ENCODE measurements around the gene OTUD7B. TPM values are rescaled to one million over a fixed set of nuclear protein-coding genes. Genes with fewer than 3 reads are reported as not detected.

OTUD7B gene
- total and polyA plus RNA-seq, 4 donors, result 6.3 to 41.2 (median 21.5) TPM

GRCh38 chr1:149927056-149927562 lies 83.4 kb downstream of the OTUD7B start:
- WGBS, 2 donors, result 1 to 4% methylated on average over 10 of the region's 10 CpGs
- peak overlapping the region; percentile 76 to 92 for H3K4me3 ChIP-seq (ENCODE audit: low read length in 2 of 2)
- H3K36me3 ChIP-seq (ENCODE audit: control insufficient read depth in 1 of 2, insufficient read depth in 2 of 2, low read length in 1 of 2), result peaks cover 8 to 13% of the 10 kb centered on the region in 2 donors
- peak in 1 of 2 donors; percentile 19 for DNase-seq
- H3K27me3 ChIP-seq (ENCODE audit: control insufficient read depth in 1 of 2, insufficient read depth in 2 of 2, low read length in 1 of 2), result no peaks in the 10 kb centered on the region
- H3K9me3 ChIP-seq (ENCODE audit: control insufficient read depth, low read length), result no peaks in the 10 kb centered on the region
- H3K4me1 ChIP-seq (ENCODE audit: control insufficient read depth in 1 of 2, insufficient read depth in 2 of 2, low read length in 2 of 2), result peaks cover 0 to 3% of the 10 kb centered on the region in 2 donors
- peak overlapping the region in 1 of 2 donors; percentile 53 for H3K27ac ChIP-seq (ENCODE audit: low read depth in 1 of 2, low read length in 2 of 2)
- intact Hi-C loops (cut with DNase I), result loop anchor here in 1 of 2 donors (5.0 kb wide), 1 partner anchor 35 kb away; no protein-coding TSS in a partner anchor
- ATAC-seq (ENCODE audit: low FRiP score), result no peak

- no peaks in the 10 kb centered on the region for H3K27me3 ChIP-seq (ENCODE audit: control insufficient read depth in 1 of 2, insufficient read depth in 2 of 2, low read length in 1 of 2)
- ATAC-seq (ENCODE audit: low FRiP score), result no peak
- intact Hi-C loops (cut with DNase I), result loop anchor here in 1 of 2 donors (5.0 kb wide), 1 partner anchor 34 kb away; no protein-coding TSS in a partner anchor
- WGBS, 2 donors, result 91 to 92% methylated on average over 9 of the region's 9 CpGs
- peak in 1 of 2 donors; percentile 56 for DNase-seq
- no peaks in the 10 kb centered on the region for H3K9me3 ChIP-seq (ENCODE audit: control insufficient read depth, low read length)
- no peak overlapping the region for H3K27ac ChIP-seq (ENCODE audit: low read depth in 1 of 2, low read length in 2 of 2)
- H3K4me3 ChIP-seq (ENCODE audit: low read length in 2 of 2), result no peak overlapping the region
- peaks cover 0 to 3% of the 10 kb centered on the region in 2 donors for H3K4me1 ChIP-seq (ENCODE audit: control insufficient read depth in 1 of 2, insufficient read depth in 2 of 2, low read length in 2 of 2)
- peaks cover 8 to 13% of the 10 kb centered on the region in 2 donors for H3K36me3 ChIP-seq (ENCODE audit: control insufficient read depth in 1 of 2, insufficient read depth in 2 of 2, low read length in 1 of 2)
Measured at GRCh38 chr1:149926296-149926695, 84.2 kb downstream of the OTUD7B start.

- intact Hi-C loops (cut with DNase I), result loop anchor here in 1 of 2 donors (5.0 kb wide), 1 partner anchor 33 kb away; no protein-coding TSS in a partner anchor
Measured at GRCh38 chr1:149925751-149926150, 84.8 kb downstream of the OTUD7B start.

GRCh38 chr1:149925345-149925744 lies 85.2 kb downstream of the OTUD7B start:
- ATAC-seq (ENCODE audit: low FRiP score), result no peak
- H3K27me3 ChIP-seq (ENCODE audit: control insufficient read depth in 1 of 2, insufficient read depth in 2 of 2, low read length in 1 of 2), result no peaks in the 10 kb centered on the region
- peaks cover 8 to 13% of the 10 kb centered on the region in 2 donors for H3K36me3 ChIP-seq (ENCODE audit: control insufficient read depth in 1 of 2, insufficient read depth in 2 of 2, low read length in 1 of 2)
- no peaks in the 10 kb centered on the region for H3K9me3 ChIP-seq (ENCODE audit: control insufficient read depth, low read length)
- WGBS, 2 donors, result 79 to 88% methylated on average over 3 of the region's 3 CpGs
- no peak overlapping the region for H3K4me3 ChIP-seq (ENCODE audit: low read length in 2 of 2)
- H3K4me1 ChIP-seq (ENCODE audit: control insufficient read depth in 1 of 2, insufficient read depth in 2 of 2, low read length in 2 of 2), result peaks cover 0 to 3% of the 10 kb centered on the region in 2 donors
- DNase-seq, result no peak
- H3K27ac ChIP-seq (ENCODE audit: low read depth in 1 of 2, low read length in 2 of 2), result no peak overlapping the region
- intact Hi-C loops (cut with DNase I), result loop anchor here in 1 of 2 donors (5.0 kb wide), 1 partner anchor 33 kb away; no protein-coding TSS in a partner anchor

More at GRCh38 chr1:149925751-149926150, 84.8 kb downstream of the OTUD7B start:
- no peak for ATAC-seq (ENCODE audit: low FRiP score)
- Histone ChIP-seq H3K9me3 (ENCODE audit: control insufficient read depth, low read length) (no peaks in the 10 kb centered on the region), H3K27me3 (ENCODE audit: control insufficient read depth in 1 of 2, insufficient read depth in 2 of 2, low read length in 1 of 2) (no peaks in the 10 kb centered on the region), H3K4me3 (ENCODE audit: low read length in 2 of 2) (no peak overlapping the region), H3K4me1 (ENCODE audit: control insufficient read depth in 1 of 2, insufficient read depth in 2 of 2, low read length in 2 of 2) (peaks cover 0 to 3% of the 10 kb centered on the region in 2 donors), H3K27ac (ENCODE audit: low read depth in 1 of 2, low read length in 2 of 2) (no peak overlapping the region), H3K36me3 (ENCODE audit: control insufficient read depth in 1 of 2, insufficient read depth in 2 of 2, low read length in 1 of 2) (peaks cover 8 to 13% of the 10 kb centered on the region in 2 donors)
- 81 to 86% methylated on average over 2 of the region's 2 CpGs for WGBS, 2 donors
- DNase-seq, result peak in 1 of 2 donors; percentile 37

- H3K36me3 ChIP-seq (ENCODE audit: control insufficient read depth in 1 of 2, insufficient read depth in 2 of 2, low read length in 1 of 2), result peaks cover 8 to 10% of the 10 kb centered on the region in 2 donors
- H3K9me3 ChIP-seq (ENCODE audit: control insufficient read depth, low read length), result no peaks in the 10 kb centered on the region
- no peaks in the 10 kb centered on the region for H3K27me3 ChIP-seq (ENCODE audit: control insufficient read depth in 1 of 2, insufficient read depth in 2 of 2, low read length in 1 of 2)
- WGBS, 2 donors, result 82 to 84% methylated on average over 10 of the region's 10 CpGs
- no peak for DNase-seq
- intact Hi-C loops (cut with DNase I), result no loop called here
- H3K4me1 ChIP-seq (ENCODE audit: control insufficient read depth in 1 of 2, insufficient read depth in 2 of 2, low read length in 2 of 2), result peaks cover 0 to 3% of the 10 kb centered on the region in 2 donors
- H3K4me3 ChIP-seq (ENCODE audit: low read length in 2 of 2), result no peak overlapping the region
- no peak for ATAC-seq (ENCODE audit: low FRiP score)
- no peak overlapping the region for H3K27ac ChIP-seq (ENCODE audit: low read depth in 1 of 2, low read length in 2 of 2)
Measured at GRCh38 chr1:149923626-149924025, 86.9 kb downstream of the OTUD7B start.

GRCh38 chr1:149917571-149918144 lies 92.9 kb downstream of the OTUD7B start, which contains the start of gene SV2A:
TSS of gene SV2A (minus strand) at chr1:149917844. CDS start at chr1:149913840, 4,004 bp downstream.
- intact Hi-C loops (cut with DNase I), result no loop called here
- Histone ChIP-seq H3K27ac (ENCODE audit: low read depth in 1 of 2, low read length in 2 of 2) (peak within 1 kb of the TSS; percentile 33 to 56), H3K4me3 (ENCODE audit: low read length in 2 of 2) (peak within 1 kb of the TSS; percentile 86 to 93), H3K36me3 (ENCODE audit: control insufficient read depth in 1 of 2, insufficient read depth in 2 of 2, low read length in 1 of 2) (peaks cover 0 to 2% of the 10 kb centered on the region in 2 donors), H3K9me3 (ENCODE audit: control insufficient read depth, low read length) (no peaks in the 10 kb centered on the region), H3K27me3 (ENCODE audit: control insufficient read depth in 1 of 2, insufficient read depth in 2 of 2, low read length in 1 of 2) (no peaks in the 10 kb centered on the region), H3K4me1 (ENCODE audit: control insufficient read depth in 1 of 2, insufficient read depth in 2 of 2, low read length in 2 of 2) (no peaks in the 10 kb centered on the region)
- 0% methylated on average over 24 of the region's 24 CpGs for WGBS, 2 donors
- ATAC-seq (ENCODE audit: low FRiP score) (peak; percentile 85), DNase-seq (peak; percentile 72 to 89)

GRCh38 chr1:149916898-149917252 lies 93.7 kb downstream of the OTUD7B start:
- no peaks in the 10 kb centered on the region for H3K27me3 ChIP-seq (ENCODE audit: control insufficient read depth in 1 of 2, insufficient read depth in 2 of 2, low read length in 1 of 2)
- no peaks in the 10 kb centered on the region for H3K4me1 ChIP-seq (ENCODE audit: control insufficient read depth in 1 of 2, insufficient read depth in 2 of 2, low read length in 2 of 2)
- H3K27ac ChIP-seq (ENCODE audit: low read depth in 1 of 2, low read length in 2 of 2), result peak overlapping the region in 1 of 2 donors; percentile 13
- no peaks in the 10 kb centered on the region for H3K9me3 ChIP-seq (ENCODE audit: control insufficient read depth, low read length)
- DNase-seq (no peak), ATAC-seq (ENCODE audit: low FRiP score) (no peak)
- intact Hi-C loops (cut with DNase I), result no loop called here
- H3K36me3 ChIP-seq (ENCODE audit: control insufficient read depth in 1 of 2, insufficient read depth in 2 of 2, low read length in 1 of 2), result peaks cover 0 to 2% of the 10 kb centered on the region in 2 donors
- peak overlapping the region; percentile 86 to 93 for H3K4me3 ChIP-seq (ENCODE audit: low read length in 2 of 2)
- WGBS, 2 donors, result 0 to 2% methylated on average over 10 of the region's 10 CpGs

- H3K27me3 ChIP-seq (ENCODE audit: control insufficient read depth in 1 of 2, insufficient read depth in 2 of 2, low read length in 1 of 2), result no peaks in the 10 kb centered on the region
- H3K36me3 ChIP-seq (ENCODE audit: control insufficient read depth in 1 of 2, insufficient read depth in 2 of 2, low read length in 1 of 2), result peaks cover 0 to 2% of the 10 kb centered on the region in 2 donors
- DNase-seq (no peak), ATAC-seq (ENCODE audit: low FRiP score) (peak; percentile 20)
- H3K4me1 ChIP-seq (ENCODE audit: control insufficient read depth in 1 of 2, insufficient read depth in 2 of 2, low read length in 2 of 2), result no peaks in the 10 kb centered on the region
- 3 to 5% methylated on average over 9 of the region's 9 CpGs for WGBS, 2 donors
- intact Hi-C loops (cut with DNase I), result no loop called here
- H3K4me3 ChIP-seq (ENCODE audit: low read length in 2 of 2), result peak overlapping the region; percentile 86 to 93
- peak overlapping the region in 1 of 2 donors; percentile 64 for H3K27ac ChIP-seq (ENCODE audit: low read depth in 1 of 2, low read length in 2 of 2)
- H3K9me3 ChIP-seq (ENCODE audit: control insufficient read depth, low read length), result no peaks in the 10 kb centered on the region
Measured at GRCh38 chr1:149916193-149916897, 94.2 kb downstream of the OTUD7B start.
